H1 (cell line): ENCODE data around the gene DOP1B. TPM values are rescaled to one million over a fixed set of nuclear protein-coding genes. Genes with fewer than 3 reads are reported as not detected.

ENCODE experiments used
- CBX8 ChIP-seq: fragments of 300-800, 300-1000 bp; sonication (generic); IDR thresholded peaks from 2 replicates; pipeline ENCODE4 v1.7.1; 2016; ENCODE audit warnings: low read depth, low read length, borderline replicate concordance
- CHD1 ChIP-seq: IDR thresholded peaks from 2 replicates; pipeline ENCODE4 v1.6.1; 2012; ENCODE audit warnings: low read depth, low read length, improper control_type of control experiment
- EP300 ChIP-seq, 2 experiments: IDR thresholded peaks; 1 replicate in 1 of 2; 2 replicates in 1 of 2; pipeline ENCODE4 v1.6.1; 2011 to 2012; ENCODE audit warnings: low read depth in 2 of 2, low read length in 2 of 2, mild to moderate bottlenecking in 2 of 2, borderline replicate concordance in 1 of 2, inconsistent platforms in 1 of 2, moderate library complexity in 1 of 2
- GABPA ChIP-seq: IDR thresholded peaks from 2 replicates; pipeline ENCODE4 v1.6.1; 2011; ENCODE audit warnings: mild to moderate bottlenecking, low read length, moderate library complexity, borderline replicate concordance; ENCODE audit not compliant: insufficient read depth
- HDAC2 ChIP-seq, 2 experiments: fragments of 300-600 bp in 1 of 2; sonication (generic) in 1 of 2; IDR thresholded peaks; 2 replicates each; pipeline ENCODE4 v1.6.1; 2011 to 2012; ENCODE audit warnings: low read depth in 2 of 2, low read length in 2 of 2, mild to moderate bottlenecking in 2 of 2, moderate library complexity in 2 of 2, borderline replicate concordance in 1 of 2, inconsistent platforms in 1 of 2
- JUND ChIP-seq: IDR thresholded peaks from 2 replicates; pipeline ENCODE4 v1.6.1; 2011; ENCODE audit warnings: mild to moderate bottlenecking, improper control_type of control experiment, low read length
- SUZ12 ChIP-seq: fragments of 200-600 bp; sonication (generic); IDR thresholded peaks from 2 replicates; pipeline ENCODE4 v1.6.1; 2012; ENCODE audit warnings: mild to moderate bottlenecking, inconsistent platforms, low read length, moderate library complexity, mixed read lengths
- polyA plus RNA-seq, 7 experiments: library from polyadenylated mRNA; depleted of rRNA in 3 of 7; stranded (reverse) in 5 of 7; unstranded in 2 of 7; fragments of >200 nt in 5 of 7; fragments of 200-250 nt in 2 of 7; gene quantifications; 1 replicate in 5 of 7; 2 replicates in 1 of 7; 4 replicates in 1 of 7; pipeline versions ENCODE4 v1.2.1 to v1.2.3, GENCODE V29; 2011 to 2013; ENCODE audit warnings: missing spikeins in 2 of 7, mixed read lengths in 2 of 7
- total RNA-seq: library from RNA; stranded (reverse); fragmentation: NEBNext Ultra II Directional; extraction: Animal tissue kit (Norgen Biotek cat#: 25700); gene quantifications from 2 replicates; pipeline ENCODE4 v1.2.1, GENCODE V29; 2021

Gene DOP1B
- total and polyA plus RNA-seq, 2 of the 8 experiments (the other 6 are each of a cell fraction or from before 2014, with no cell fraction given): 2.8 to 9.9 TPM

- TF ChIP-seq EP300 (IDR thresholded peaks at IDR 0.05; ENCODE audit: borderline replicate concordance in 1 of 2, low read depth in 2 of 2, low read length in 2 of 2): no peak
- no peak for TF ChIP-seq GABPA
- TF ChIP-seq HDAC2 (IDR thresholded peaks at IDR 0.05; ENCODE audit: borderline replicate concordance in 1 of 2, low read depth in 2 of 2, low read length in 2 of 2): no peak
- no peak for TF ChIP-seq JUND
- no peak for TF ChIP-seq SUZ12
- no peak for TF ChIP-seq CBX8
- no peak for TF ChIP-seq CHD1
- TF ChIP-seq, all 59 proteins: peak for 0
Measured at GRCh38 chr21:36184545-36184944, 27.9 kb downstream of the DOP1B start (continued).
